ENCODE results near the gene PRDM11. TPM values are rescaled to one million over a fixed set of nuclear protein-coding genes. Genes with fewer than 3 reads are reported as not detected.

PRDM11 gene
- total RNA-seq, 1 experiment from 2014 or later, result 8.3 TPM

DNA sequence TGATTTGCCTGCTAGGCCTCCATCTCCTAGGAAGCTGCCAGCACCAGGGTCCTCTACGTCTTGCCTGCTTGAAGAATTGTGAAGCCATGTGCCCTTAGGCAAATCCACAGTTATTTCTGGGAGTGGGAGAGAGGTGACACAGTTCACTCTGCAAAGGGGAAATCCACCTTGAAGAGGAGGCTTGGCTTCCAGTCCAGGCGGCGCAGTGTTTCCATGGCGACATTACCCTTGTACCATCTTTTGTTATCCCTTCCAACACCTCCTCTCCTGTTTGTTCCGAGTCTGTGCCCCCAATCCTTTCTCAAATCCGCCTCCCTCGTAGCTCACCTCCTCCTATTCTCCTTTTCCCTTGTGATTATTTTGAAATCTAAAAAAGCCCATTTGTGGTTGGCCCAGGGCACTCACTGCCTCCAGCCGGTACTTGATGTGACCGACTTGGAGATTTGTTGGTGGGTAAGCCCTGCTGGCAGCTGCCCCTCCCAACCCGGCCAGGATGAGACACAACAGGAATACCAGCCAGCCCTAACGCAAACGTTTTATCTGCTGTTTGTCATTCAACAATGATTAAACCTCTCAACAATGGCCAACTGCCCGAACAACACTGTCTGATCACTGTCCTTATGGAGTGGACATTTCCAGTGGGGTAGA is 121.3 kb downstream of the PRDM11 start:
- no peak for ATAC-seq

More for the DNA sequence above, 121.3 kb downstream of the PRDM11 start:
- peaks cover 4% of the 10 kb centered on the region; the same call in 1 of the 2 replicates for H3K9me3 Mint-ChIP-seq
- no peak overlapping the region for H3K27ac Mint-ChIP-seq
- H3K4me1 Mint-ChIP-seq, result no peaks in the 10 kb centered on the region
- ChIA-PET CTCF (interaction anchor here (0.6 to 3.0 kb wide), 10 partner anchors 15 to 157 kb away, joined by 3 to 17 read pairs (median 4); partner anchors contain the start of gene SYT13), POLR2A (no interaction called here)
- no peak overlapping the region for H3K4me3 Mint-ChIP-seq
- H3K27me3 Mint-ChIP-seq (ENCODE audit: low read depth), result peaks cover 19% of the 10 kb centered on the region
- H3K36me3 Mint-ChIP-seq, result no peaks in the 10 kb centered on the region
- no peak for DNase-seq (ENCODE audit: low spot score)
- TF ChIP-seq, protein P1, sequence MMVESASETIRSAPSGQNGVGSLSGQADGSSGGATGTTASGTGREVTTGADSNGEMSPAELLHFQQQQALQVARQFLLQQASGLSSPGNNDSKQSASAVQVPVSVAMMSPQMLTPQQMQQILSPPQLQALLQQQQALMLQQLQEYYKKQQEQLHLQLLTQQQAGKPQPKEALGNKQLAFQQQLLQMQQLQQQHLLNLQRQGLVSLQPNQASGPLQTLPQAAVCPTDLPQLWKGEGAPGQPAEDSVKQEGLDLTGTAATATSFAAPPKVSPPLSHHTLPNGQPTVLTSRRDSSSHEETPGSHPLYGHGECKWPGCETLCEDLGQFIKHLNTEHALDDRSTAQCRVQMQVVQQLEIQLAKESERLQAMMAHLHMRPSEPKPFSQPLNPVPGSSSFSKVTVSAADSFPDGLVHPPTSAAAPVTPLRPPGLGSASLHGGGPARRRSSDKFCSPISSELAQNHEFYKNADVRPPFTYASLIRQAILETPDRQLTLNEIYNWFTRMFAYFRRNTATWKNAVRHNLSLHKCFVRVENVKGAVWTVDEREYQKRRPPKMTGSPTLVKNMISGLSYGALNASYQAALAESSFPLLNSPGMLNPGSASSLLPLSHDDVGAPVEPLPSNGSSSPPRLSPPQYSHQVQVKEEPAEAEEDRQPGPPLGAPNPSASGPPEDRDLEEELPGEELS (CRISPR knock-in tag; IDR thresholded peaks at IDR 0.05), result no peak
- TF ChIP-seq, protein P2, sequence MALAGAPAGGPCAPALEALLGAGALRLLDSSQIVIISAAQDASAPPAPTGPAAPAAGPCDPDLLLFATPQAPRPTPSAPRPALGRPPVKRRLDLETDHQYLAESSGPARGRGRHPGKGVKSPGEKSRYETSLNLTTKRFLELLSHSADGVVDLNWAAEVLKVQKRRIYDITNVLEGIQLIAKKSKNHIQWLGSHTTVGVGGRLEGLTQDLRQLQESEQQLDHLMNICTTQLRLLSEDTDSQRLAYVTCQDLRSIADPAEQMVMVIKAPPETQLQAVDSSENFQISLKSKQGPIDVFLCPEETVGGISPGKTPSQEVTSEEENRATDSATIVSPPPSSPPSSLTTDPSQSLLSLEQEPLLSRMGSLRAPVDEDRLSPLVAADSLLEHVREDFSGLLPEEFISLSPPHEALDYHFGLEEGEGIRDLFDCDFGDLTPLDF (CRISPR knock-in tag; IDR thresholded peaks at IDR 0.05), result no peak
- TF ChIP-seq CBFB (CRISPR knock-in tag; IDR thresholded peaks at IDR 0.05; ENCODE audit: low read depth) (no peak), ZNF138 (CRISPR knock-in tag; conservative IDR thresholded peaks at IDR 0.05) (no peak), HMGA2 (CRISPR knock-in tag; IDR thresholded peaks at IDR 0.05) (no peak)
- TF ChIP-seq, protein P3, sequence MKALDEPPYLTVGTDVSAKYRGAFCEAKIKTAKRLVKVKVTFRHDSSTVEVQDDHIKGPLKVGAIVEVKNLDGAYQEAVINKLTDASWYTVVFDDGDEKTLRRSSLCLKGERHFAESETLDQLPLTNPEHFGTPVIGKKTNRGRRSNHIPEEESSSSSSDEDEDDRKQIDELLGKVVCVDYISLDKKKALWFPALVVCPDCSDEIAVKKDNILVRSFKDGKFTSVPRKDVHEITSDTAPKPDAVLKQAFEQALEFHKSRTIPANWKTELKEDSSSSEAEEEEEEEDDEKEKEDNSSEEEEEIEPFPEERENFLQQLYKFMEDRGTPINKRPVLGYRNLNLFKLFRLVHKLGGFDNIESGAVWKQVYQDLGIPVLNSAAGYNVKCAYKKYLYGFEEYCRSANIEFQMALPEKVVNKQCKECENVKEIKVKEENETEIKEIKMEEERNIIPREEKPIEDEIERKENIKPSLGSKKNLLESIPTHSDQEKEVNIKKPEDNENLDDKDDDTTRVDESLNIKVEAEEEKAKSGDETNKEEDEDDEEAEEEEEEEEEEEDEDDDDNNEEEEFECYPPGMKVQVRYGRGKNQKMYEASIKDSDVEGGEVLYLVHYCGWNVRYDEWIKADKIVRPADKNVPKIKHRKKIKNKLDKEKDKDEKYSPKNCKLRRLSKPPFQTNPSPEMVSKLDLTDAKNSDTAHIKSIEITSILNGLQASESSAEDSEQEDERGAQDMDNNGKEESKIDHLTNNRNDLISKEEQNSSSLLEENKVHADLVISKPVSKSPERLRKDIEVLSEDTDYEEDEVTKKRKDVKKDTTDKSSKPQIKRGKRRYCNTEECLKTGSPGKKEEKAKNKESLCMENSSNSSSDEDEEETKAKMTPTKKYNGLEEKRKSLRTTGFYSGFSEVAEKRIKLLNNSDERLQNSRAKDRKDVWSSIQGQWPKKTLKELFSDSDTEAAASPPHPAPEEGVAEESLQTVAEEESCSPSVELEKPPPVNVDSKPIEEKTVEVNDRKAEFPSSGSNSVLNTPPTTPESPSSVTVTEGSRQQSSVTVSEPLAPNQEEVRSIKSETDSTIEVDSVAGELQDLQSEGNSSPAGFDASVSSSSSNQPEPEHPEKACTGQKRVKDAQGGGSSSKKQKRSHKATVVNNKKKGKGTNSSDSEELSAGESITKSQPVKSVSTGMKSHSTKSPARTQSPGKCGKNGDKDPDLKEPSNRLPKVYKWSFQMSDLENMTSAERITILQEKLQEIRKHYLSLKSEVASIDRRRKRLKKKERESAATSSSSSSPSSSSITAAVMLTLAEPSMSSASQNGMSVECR (CRISPR knock-in tag; IDR thresholded peaks at IDR 0.05; ENCODE audit: borderline replicate concordance), result no peak
- TF ChIP-seq, protein P4, sequence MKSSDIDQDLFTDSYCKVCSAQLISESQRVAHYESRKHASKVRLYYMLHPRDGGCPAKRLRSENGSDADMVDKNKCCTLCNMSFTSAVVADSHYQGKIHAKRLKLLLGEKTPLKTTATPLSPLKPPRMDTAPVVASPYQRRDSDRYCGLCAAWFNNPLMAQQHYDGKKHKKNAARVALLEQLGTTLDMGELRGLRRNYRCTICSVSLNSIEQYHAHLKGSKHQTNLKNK (CRISPR knock-in tag; IDR thresholded peaks at IDR 0.05), result no peak
- TF ChIP-seq, protein P5, sequence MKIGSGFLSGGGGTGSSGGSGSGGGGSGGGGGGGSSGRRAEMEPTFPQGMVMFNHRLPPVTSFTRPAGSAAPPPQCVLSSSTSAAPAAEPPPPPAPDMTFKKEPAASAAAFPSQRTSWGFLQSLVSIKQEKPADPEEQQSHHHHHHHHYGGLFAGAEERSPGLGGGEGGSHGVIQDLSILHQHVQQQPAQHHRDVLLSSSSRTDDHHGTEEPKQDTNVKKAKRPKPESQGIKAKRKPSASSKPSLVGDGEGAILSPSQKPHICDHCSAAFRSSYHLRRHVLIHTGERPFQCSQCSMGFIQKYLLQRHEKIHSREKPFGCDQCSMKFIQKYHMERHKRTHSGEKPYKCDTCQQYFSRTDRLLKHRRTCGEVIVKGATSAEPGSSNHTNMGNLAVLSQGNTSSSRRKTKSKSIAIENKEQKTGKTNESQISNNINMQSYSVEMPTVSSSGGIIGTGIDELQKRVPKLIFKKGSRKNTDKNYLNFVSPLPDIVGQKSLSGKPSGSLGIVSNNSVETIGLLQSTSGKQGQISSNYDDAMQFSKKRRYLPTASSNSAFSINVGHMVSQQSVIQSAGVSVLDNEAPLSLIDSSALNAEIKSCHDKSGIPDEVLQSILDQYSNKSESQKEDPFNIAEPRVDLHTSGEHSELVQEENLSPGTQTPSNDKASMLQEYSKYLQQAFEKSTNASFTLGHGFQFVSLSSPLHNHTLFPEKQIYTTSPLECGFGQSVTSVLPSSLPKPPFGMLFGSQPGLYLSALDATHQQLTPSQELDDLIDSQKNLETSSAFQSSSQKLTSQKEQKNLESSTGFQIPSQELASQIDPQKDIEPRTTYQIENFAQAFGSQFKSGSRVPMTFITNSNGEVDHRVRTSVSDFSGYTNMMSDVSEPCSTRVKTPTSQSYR (CRISPR knock-in tag; IDR thresholded peaks at IDR 0.05), result no peak
- TF ChIP-seq, protein P6, sequence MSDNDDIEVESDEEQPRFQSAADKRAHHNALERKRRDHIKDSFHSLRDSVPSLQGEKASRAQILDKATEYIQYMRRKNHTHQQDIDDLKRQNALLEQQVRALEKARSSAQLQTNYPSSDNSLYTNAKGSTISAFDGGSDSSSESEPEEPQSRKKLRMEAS (CRISPR knock-in tag; IDR thresholded peaks at IDR 0.05), result no peak
- TF ChIP-seq, protein P7, sequence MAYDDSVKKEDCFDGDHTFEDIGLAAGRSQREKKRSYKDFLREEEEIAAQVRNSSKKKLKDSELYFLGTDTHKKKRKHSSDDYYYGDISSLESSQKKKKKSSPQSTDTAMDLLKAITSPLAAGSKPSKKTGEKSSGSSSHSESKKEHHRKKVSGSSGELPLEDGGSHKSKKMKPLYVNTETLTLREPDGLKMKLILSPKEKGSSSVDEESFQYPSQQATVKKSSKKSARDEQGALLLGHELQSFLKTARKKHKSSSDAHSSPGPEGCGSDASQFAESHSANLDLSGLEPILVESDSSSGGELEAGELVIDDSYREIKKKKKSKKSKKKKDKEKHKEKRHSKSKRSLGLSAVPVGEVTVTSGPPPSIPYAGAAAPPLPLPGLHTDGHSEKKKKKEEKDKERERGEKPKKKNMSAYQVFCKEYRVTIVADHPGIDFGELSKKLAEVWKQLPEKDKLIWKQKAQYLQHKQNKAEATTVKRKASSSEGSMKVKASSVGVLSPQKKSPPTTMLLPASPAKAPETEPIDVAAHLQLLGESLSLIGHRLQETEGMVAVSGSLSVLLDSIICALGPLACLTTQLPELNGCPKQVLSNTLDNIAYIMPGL (CRISPR knock-in tag; IDR thresholded peaks at IDR 0.05), result no peak
